ENCODE data around the gene SDR9C7.

- TF ChIP-seq CTCF (IDR thresholded peaks at IDR 0.05) (no peak), EP300 (IDR thresholded peaks at IDR 0.05) (no peak), POLR2A (IDR thresholded peaks at IDR 0.05) (no peak)
These were observed 12.9 kb downstream of the SDR9C7 start for GRCh38 chr12:56921346-56921745.
